Measurements from ENCODE around the gene MRPL27.

- no peak for TF ChIP-seq CTCF (IDR thresholded peaks at IDR 0.05)
- no peak for TF ChIP-seq POLR2A (IDR thresholded peaks at IDR 0.05)
Measured at GRCh38 chr17:50359998-50360461, 13.0 kb downstream of the MRPL27 start.
